Heart right ventricle (tissue), 16 donors: ENCODE results near the gene HES4. TPM values are rescaled to one million over a fixed set of nuclear protein-coding genes. Genes with fewer than 3 reads are reported as not detected.

Experiments used
- ATAC-seq, 8 donors: fragments of 200-7000 bp; cut with Tn5 transposase; one replicate each; pipeline ENCODE4 v1.9.1; 2020; ENCODE audit warnings: mild to moderate bottlenecking in 8 of 8, moderate library complexity in 8 of 8, moderate number of reproducible peaks in 1 of 8
- DNase-seq, 2 donors: peaks; one replicate each; pipeline ENCODE4 v3.0.0-alpha.2; 2020
- H3K27ac ChIP-seq, 10 donors: fragments of 200-600 bp; sonication (generic) in 2 of 10; one replicate each; pipeline versions ENCODE4 v1.5.0 to v1.8.0; 2020 to 2022; ENCODE audit warnings: mild to moderate bottlenecking in 3 of 10
- H3K27me3 ChIP-seq, 7 donors: fragments of 200-600 bp; one replicate each; pipeline ENCODE4 v1.8.0; 2021 to 2022; ENCODE audit warnings: mild to moderate bottlenecking in 2 of 7
- H3K36me3 ChIP-seq, 9 donors: fragments of 200-600 bp; sonication (generic) in 1 of 9; one replicate each; pipeline versions ENCODE4 v1.5.0 to v1.8.0; 2020 to 2022; ENCODE audit warnings: mild to moderate bottlenecking in 2 of 9
- H3K4me1 ChIP-seq, 9 donors: fragments of 200-600 bp; sonication (generic) in 1 of 9; one replicate each; pipeline versions ENCODE4 v1.5.0 to v1.8.0; 2020 to 2022; ENCODE audit warnings: mild to moderate bottlenecking in 4 of 9
- H3K4me3 ChIP-seq, 10 donors: fragments of 200-600 bp; sonication (generic) in 2 of 10; one replicate each; pipeline versions ENCODE4 v1.5.0 to v1.8.0; 2020 to 2022; ENCODE audit warnings: mild to moderate bottlenecking in 7 of 10, moderate library complexity in 2 of 10
- H3K9me3 ChIP-seq, 11 donors: fragments of 200-600 bp in 10 of 11; sonication (generic) in 2 of 11; one replicate each; pipeline versions ENCODE4 v1.5.0 to v1.8.0; 2013 to 2022; ENCODE audit warnings: mild to moderate bottlenecking in 2 of 11, control low read depth in 1 of 11, moderate library complexity in 1 of 11
- WGBS, 2 donors: extraction: QIAGEN DNeasy Blood & Tissue Kit; methylation state at CpG; one replicate each; pipeline ENCODE4 v1.1.7; 2013; ENCODE audit warnings: inconsistent platforms in 1 of 2; 5-methylcytosine and 5-hydroxymethylcytosine counted together
- intact Hi-C, 10 donors: fragments of 100-400 bp; cut with DNase I; formaldehyde crosslinking; loops; one replicate each; pipeline versions ENCODE4 v1.11.1 to v1.14.2; 2022
- polyA plus RNA-seq, 2 donors: library from polyadenylated mRNA; stranded (reverse); fragments of 200-250 nt; gene quantifications; one replicate each; pipeline ENCODE4 v1.2.3, GENCODE V29; 2013
- total RNA-seq, 10 donors: library from RNA; stranded (reverse); fragmentation: NEBNext Ultra II Directional in 3 of 10; extraction: Animal tissue kit (Norgen Biotek cat#: 25700) in 3 of 10; gene quantifications; one replicate each; pipeline versions ENCODE4 v1.2.1 to v1.2.4, GENCODE V29; 2021 to 2023
- TF ChIP-seq, protein P1 (sequence below), 9 donors: fragments of 200-600 bp; sonication (generic) in 2 of 9; IDR thresholded peaks; one replicate each; pipeline versions ENCODE4 v1.5.0 to v1.8.0; 2021 to 2022; ENCODE audit warnings: antibody characterized with exemption in 9 of 9, mild to moderate bottlenecking in 5 of 9, moderate library complexity in 1 of 9
- donor health status: Arrhythmogenic right ventricular cardiomyopathy.
- donor health status: ischemic (EF 13 %, LVEDD 7.1; RV severe dilation, severe dysfunction).
- donor health status: healthy with polysubstance abuse.
- donor health status: DM: no; HTN: yes; CAD: no.
- donor health status: DM: no; HTN: no; CAD: no.
- donor health status: ischemic (EF 25% LVEDD 6.9; RV normal size, moderate dysfunction).
- donor health status: ischemic (EF 25% LVEDD 5.7; RV mildly dilated, moderate dysfunction).
- donor health status: healthy.
- donor health status: DM: yes; HTN: yes; CAD: no.
- donor health status: Ischemic cardiomyopathy.
- donor health status: ischemic (EF 35%, LVEDD 5.7; RV mildly dilated, moderate dysfunction).
- donor health status: nonischemic (EF 11% LVEDD 7.7; RV severe dilation, severe dysfunction).
- donor health status: DM: yes; HTN: yes; CAD: no.
- donor health status: PGD.
- donor health status: ischemic (EF 29% LVEDD 5.4; RV normal size, mild dysfunction).
- donor health status: nonischemic (EF 23%, LVEDD 6.1; RV moderate dilation, normal function).

Gene HES4
- total and polyA plus RNA-seq, 12 donors = 28.5 to 78.1 (median 45.1) TPM

DNA sequence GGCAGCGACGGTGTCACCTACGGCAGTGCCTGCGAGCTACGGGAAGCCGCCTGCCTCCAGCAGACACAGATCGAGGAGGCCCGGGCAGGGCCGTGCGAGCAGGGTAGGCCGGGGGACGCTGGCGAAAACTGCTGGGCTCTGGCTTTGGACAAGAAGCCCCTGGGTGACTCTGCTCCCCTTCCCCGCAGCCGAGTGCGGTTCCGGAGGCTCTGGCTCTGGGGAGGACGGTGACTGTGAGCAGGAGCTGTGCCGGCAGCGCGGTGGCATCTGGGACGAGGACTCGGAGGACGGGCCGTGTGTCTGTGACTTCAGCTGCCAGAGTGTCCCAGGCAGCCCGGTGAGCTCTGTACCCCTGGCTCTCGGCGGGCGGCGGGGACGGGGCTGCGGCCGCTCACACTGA, 44.0 kb upstream of the HES4 start:
- 97% methylated on average over 33 of the region's 33 CpGs for WGBS, 2 donors
- TF ChIP-seq, protein P1, sequence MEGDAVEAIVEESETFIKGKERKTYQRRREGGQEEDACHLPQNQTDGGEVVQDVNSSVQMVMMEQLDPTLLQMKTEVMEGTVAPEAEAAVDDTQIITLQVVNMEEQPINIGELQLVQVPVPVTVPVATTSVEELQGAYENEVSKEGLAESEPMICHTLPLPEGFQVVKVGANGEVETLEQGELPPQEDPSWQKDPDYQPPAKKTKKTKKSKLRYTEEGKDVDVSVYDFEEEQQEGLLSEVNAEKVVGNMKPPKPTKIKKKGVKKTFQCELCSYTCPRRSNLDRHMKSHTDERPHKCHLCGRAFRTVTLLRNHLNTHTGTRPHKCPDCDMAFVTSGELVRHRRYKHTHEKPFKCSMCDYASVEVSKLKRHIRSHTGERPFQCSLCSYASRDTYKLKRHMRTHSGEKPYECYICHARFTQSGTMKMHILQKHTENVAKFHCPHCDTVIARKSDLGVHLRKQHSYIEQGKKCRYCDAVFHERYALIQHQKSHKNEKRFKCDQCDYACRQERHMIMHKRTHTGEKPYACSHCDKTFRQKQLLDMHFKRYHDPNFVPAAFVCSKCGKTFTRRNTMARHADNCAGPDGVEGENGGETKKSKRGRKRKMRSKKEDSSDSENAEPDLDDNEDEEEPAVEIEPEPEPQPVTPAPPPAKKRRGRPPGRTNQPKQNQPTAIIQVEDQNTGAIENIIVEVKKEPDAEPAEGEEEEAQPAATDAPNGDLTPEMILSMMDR (IDR thresholded peaks at IDR 0.05) = no peak
- Histone ChIP-seq H3K9me3 (no peaks in the 10 kb centered on the region), H3K4me1 (peaks cover 9 to 17% (median 14%) of the 10 kb centered on the region in 9 donors), H3K4me3 (no peak overlapping the region), H3K27ac (no peak overlapping the region), H3K27me3 (peaks cover 0 to 18% (median 0%) of the 10 kb centered on the region in 7 donors), H3K36me3 (peaks cover 0 to 65% (median 4%) of the 10 kb centered on the region in 9 donors)
- no peak for DNase-seq
- no peak for ATAC-seq
- intact Hi-C loops = no loop called here

DNA sequence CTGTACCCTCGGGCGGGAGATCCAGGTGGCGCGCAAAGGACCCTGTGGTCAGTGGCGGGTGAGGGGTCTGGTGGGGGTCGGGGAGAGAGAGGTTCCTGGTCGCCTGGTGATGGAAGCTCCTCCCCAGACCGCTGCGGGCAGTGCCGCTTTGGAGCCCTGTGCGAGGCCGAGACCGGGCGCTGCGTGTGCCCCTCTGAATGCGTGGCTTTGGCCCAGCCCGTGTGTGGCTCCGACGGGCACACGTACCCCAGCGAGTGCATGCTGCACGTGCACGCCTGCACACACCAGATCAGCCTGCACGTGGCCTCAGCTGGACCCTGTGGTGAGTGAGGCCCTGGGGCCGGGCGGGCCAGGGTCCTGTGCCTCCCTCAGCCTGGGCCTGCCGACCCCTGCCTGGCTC, 43.5 kb upstream of the HES4 start:
- H3K4me3 ChIP-seq = no peak overlapping the region
- H3K27ac ChIP-seq = no peak overlapping the region
- DNase-seq = no peak
- ATAC-seq = no peak
- intact Hi-C loops = no loop called here
- TF ChIP-seq, protein P1 (IDR thresholded peaks at IDR 0.05) = no peak
- H3K4me1 ChIP-seq = peaks cover 9 to 18% (median 15%) of the 10 kb centered on the region in 9 donors
- peaks cover 0 to 23% (median 0%) of the 10 kb centered on the region in 7 donors for H3K27me3 ChIP-seq
- H3K36me3 ChIP-seq = peaks cover 0 to 65% (median 4%) of the 10 kb centered on the region in 9 donors
- H3K9me3 ChIP-seq = no peaks in the 10 kb centered on the region
- 95 to 98% methylated on average over 24 to 27 of the region's 27 CpGs for WGBS, 2 donors

DNA sequence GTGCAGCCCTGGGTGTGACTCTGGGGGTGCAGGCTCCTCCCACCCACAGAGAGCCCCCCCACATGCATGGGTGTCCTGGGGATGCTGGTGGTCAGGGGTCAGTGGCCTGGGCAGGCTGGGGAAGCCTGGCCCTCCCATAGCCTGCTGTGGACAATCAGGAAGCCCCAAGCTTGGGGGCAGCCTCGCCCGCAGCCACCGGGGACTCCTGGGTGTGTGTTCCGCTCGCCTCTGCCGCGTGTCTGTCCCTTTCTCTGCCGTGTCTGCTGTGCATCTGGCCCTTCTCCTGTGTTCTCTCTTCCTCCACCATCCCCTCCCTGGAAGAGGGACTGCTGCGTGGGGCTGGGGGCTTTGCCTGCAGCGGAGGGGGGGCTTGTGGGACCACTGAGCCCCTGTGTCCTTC, 42.9 kb upstream of the HES4 start:
- ATAC-seq = no peak

GRCh38 chr1:1041873-1042272, 42.0 kb upstream of the HES4 start:
- H3K27me3 ChIP-seq = peaks cover 0 to 38% (median 0%) of the 10 kb centered on the region in 7 donors
- H3K4me1 ChIP-seq = peaks cover 9 to 26% (median 15%) of the 10 kb centered on the region in 9 donors
- ATAC-seq = no peak
- no peak overlapping the region for H3K4me3 ChIP-seq
- intact Hi-C loops = no loop called here
- no peak for DNase-seq
- no peaks in the 10 kb centered on the region for H3K9me3 ChIP-seq
- WGBS, 2 donors = 94% methylated on average over 25 of the region's 25 CpGs
- no peak overlapping the region for H3K27ac ChIP-seq
- TF ChIP-seq, protein P1 (IDR thresholded peaks at IDR 0.05) = no peak
- peaks cover 0 to 57% (median 0%) of the 10 kb centered on the region in 9 donors for H3K36me3 ChIP-seq

More for the DNA sequence above, 42.9 kb upstream of the HES4 start:
- intact Hi-C loops = no loop called here
- no peak for DNase-seq
- peaks cover 0 to 60% (median 4%) of the 10 kb centered on the region in 9 donors for H3K36me3 ChIP-seq
- no peak overlapping the region for H3K4me3 ChIP-seq
- peaks cover 0 to 28% (median 0%) of the 10 kb centered on the region in 7 donors for H3K27me3 ChIP-seq
- H3K4me1 ChIP-seq = peaks cover 9 to 20% (median 15%) of the 10 kb centered on the region in 9 donors
- 86 to 90% methylated on average over 8 to 10 of the region's 10 CpGs for WGBS, 2 donors
- H3K27ac ChIP-seq = no peak overlapping the region
- TF ChIP-seq, protein P1 (IDR thresholded peaks at IDR 0.05) = no peak
- no peaks in the 10 kb centered on the region for H3K9me3 ChIP-seq
